UCSD-AML1 (cell line): Measurements from ENCODE around the gene KXD1.

Experiments
- DNase-seq: peaks from one replicate; lab custom pipeline; 2025; ENCODE audit not compliant: unreplicated experiment; lab: John Stamatoyannopoulos, UW

The KXD1 gene

DNA sequence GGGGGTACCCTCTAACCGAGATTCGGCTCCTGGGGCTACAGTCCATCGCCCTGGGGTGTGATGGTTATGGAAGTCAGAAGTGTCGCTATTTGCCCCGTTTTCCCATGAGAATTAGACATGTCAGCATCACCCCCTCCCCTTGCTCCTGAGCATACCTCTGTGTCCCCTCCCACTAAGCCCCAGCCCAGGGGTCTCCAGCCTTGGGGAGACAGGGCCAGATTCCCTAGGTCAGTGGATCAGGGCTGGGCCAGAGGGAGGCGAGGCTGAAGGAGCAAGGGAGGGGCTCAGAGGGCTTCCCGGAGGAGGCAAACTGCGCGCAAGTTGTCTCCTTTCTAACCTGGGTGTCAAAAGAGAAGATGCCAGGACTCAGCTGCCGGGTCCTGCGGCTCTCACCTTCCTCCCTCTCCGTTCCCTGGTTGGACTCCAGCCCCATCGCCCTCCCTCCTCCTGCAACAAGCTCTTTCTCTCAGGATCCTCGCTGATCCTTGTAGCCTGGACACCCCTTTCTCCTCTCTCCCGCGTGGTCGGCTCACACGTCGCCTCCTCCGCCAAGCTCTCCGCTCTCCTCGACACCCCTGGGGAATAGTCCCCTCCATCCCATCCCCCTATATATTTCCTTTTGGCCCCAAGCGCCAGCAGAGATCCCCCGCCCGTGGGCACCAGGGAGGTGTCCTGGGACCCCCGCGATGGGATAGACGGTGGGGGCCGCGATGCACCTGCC is 54.5 kb downstream of the KXD1 start:
- DNase-seq: no peak

DNA sequence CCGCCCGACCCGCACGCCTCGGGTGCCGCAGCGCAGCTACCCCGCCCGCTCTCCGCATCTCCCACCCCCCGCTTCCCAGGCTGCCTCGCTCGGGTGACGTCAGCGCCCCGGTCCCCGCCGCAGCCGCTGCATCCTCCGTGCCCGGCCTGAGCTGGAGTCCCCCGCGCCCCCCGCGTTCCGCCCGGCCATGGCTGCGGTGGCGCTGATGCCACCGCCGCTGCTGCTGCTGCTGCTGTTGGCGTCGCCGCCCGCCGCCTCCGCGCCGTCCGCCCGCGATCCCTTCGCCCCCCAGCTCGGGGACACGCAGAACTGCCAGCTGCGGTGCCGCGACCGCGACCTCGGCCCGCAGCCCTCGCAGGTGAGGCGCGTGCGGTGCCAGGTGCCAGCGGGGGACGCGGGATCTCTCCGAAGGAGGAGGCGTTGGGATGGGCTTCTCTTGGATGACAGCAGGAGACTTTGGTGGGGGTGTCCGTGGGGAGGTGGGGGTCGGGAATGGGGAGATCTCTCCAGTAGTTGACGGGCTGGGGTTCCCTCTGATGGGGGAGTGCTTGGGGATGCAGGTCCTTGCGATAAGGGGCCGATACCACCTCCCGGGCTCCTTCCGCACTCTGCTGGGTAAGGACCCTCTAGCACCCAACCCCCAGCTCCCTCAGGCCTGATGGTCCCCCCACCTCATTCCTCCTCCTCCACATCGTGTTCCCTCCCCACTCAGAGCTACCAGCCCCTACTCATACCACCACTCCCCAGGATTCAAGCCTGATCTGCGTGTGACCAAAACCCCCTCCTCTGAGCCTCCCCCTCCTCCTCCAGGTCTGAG is 55.3 kb downstream of the KXD1 start, which contains the start of gene TMEM59L:
Gene TMEM59L, plus strand, starts transcription at position 99 of the 817 bp plus-strand sequence. Its CDS starts 89 bp downstream, at position 188.
- DNase-seq: no peak

DNA sequence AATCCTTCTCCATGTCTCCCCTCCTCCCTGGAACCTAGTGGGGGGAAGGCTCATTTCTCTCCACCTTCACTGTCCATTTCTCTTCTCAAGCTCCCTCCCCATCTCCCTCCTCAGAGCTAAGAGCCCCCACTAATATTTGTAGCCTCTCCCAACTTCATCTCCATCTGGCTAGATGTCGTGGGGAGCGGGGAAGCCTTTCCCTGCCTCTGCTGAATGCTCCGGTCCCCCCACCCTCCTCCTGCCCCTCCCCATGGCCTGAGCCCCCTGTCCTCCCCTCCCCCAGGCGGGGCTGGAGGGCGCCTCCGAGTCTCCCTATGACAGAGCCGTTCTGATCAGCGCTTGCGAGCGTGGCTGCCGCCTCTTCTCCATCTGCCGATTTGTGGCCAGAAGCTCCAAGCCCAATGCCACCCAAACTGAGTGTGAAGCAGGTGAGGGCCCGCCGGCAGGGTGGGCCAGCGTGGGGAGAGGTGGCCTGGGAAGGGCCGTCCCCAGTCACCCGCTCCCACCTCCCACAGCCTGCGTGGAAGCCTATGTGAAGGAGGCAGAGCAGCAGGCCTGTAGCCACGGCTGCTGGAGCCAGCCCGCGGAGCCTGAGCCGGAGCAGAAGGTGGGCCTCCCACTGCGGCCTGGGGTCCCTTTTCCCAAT is 56.0 kb downstream of the KXD1 start:
- DNase-seq: no peak

DNA sequence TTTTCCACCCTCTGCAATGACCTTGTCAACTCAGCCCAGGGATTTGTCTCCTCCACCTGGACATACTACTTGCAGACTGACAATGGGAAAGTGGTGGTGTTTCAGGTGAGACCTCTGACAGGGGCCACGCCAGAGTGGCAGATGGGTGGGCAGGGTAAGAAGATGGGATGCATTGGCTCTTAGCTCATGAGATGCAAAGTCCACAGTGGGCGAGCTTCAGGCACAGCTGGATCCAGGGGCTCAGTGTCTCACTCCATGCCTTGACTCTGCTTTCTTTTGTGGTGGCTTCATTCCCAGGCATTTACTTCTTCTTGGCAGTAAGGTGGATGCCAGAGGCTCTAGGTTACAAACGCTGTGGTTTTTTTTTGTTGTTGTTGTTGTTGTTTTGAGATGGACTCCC is 58.4 kb downstream of the KXD1 start:
- no peak for DNase-seq

DNA sequence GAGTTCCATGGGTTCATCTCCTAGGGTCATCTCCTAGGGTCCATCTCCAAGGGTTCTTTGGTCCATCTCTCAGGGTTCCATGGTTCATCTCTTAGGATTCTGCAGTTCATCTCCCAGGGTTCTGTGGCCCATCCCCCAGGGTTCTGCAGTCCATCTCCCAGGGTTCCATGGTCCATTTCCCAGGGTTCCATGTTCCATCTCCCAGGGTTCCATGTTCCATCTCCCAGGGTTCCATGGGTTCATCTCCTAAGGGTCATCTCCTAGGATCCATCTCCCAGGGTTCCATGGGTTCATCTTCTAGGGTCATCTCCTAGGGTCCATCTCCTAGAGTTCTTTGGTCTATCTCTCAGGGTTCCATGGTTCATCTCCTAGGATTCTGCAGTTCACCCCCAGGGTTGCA is 59.9 kb downstream of the KXD1 start:
- DNase-seq: no peak

DNA sequence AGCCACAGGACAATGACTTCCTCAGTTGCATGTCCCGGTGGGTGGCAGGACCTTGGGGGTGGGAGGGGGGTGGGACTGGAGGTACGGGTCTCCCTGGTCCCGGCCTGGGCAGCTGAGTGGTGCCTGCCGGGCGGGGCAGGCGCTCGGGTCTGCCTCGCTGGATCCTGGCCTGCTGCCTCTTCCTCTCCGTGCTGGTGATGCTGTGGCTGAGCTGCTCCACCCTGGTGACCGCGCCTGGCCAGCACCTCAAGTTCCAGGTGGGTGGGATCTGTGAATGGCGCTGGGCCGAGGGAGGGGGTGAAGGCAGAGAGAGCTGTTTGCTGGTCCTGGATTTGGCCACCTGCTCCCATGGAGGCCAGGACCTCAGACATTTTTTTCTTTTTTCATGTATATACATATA is 60.6 kb downstream of the KXD1 start:
- no peak for DNase-seq
